A549 (cell line): ENCODE data around the gene ZDHHC1. TPM values are rescaled to one million over a fixed set of nuclear protein-coding genes. Genes with fewer than 3 reads are reported as not detected.

Source experiments
- ATAC-seq, 2 experiments: fragments of 200-7000 bp in 1 of 2; fragments of >200 bp in 1 of 2; cut with Nextera tagmentation in 1 of 2; cut with Tn5 transposase in 1 of 2; 3 replicates each; pipeline versions ENCODE4 v1.8.0 to v1.9.1; 2018 to 2020; ENCODE audit warnings: mild to moderate bottlenecking in 1 of 2, moderate library complexity in 1 of 2
- CTCF ChIA-PET: fragments of 300-600 bp; sonication (Branson Sonifier 250); formaldehyde crosslinking; extraction: SDS; loops from one replicate; lab custom pipeline; 2021; ENCODE audit warnings: antibody characterized with exemption, inconsistent platforms; lab: Yijun Ruan, JAX
- POLR2A ChIA-PET: fragments of 350-600 bp; formaldehyde crosslinking; extraction: SDS; loops from one replicate; lab custom pipeline; 2021; ENCODE audit warnings: antibody characterized with exemption, inconsistent platforms; lab: Yijun Ruan, JAX
- DNase-seq, 2 experiments: peaks; one replicate each; pipeline versions ENCODE4 v3.0.0 to v3.0.0-alpha.2; 2011 to 2016; ENCODE audit warnings: low read depth in 1 of 2, low spot score in 1 of 2
- FAIRE-seq: peaks from 2 replicates; lab custom pipeline; 2011; peaks lifted over from hg19 to GRCh38; lab: Jason Lieb, UNC
- H3K27ac ChIP-seq, 2 experiments: fragments of >200 bp; sonication (Bioruptor Twin); formaldehyde crosslinking; 3 replicates each; pipeline ENCODE4 v1.5.1; 2016 to 2017
- H3K4me1 ChIP-seq: fragments of >200 bp; sonication (Bioruptor Twin); formaldehyde crosslinking; 3 replicates; pipeline ENCODE4 v1.6.1; 2016
- H3K4me2 ChIP-seq: fragments of >200 bp; sonication (Bioruptor Twin); formaldehyde crosslinking; 3 replicates; pipeline ENCODE4 v1.6.1; 2016
- H3K4me3 ChIP-seq: fragments of >200 bp; sonication (Bioruptor Twin); formaldehyde crosslinking; 3 replicates; pipeline ENCODE4 v1.5.1; 2016
- H3K9me3 ChIP-seq: fragments of >200 bp; sonication (Bioruptor Twin); formaldehyde crosslinking; 3 replicates; pipeline ENCODE4 v1.6.1; 2016
- BCL3 ChIP-seq: fragments of >200 bp; sonication (Bioruptor Twin); formaldehyde crosslinking; IDR thresholded peaks from 3 replicates; pipeline ENCODE4 v1.6.1; 2016
- CBX2 ChIP-seq: fragments of 200-600 bp; sonication (generic); IDR thresholded peaks from 2 replicates; pipeline ENCODE4 v1.6.1; 2016; ENCODE audit warnings: low read depth, mild to moderate bottlenecking, borderline replicate concordance
- CHD4 ChIP-seq: fragments of 200-600 bp; sonication (generic); IDR thresholded peaks from 2 replicates; pipeline ENCODE4 v1.6.1; 2016; ENCODE audit warnings: antibody characterized with exemption, mild to moderate bottlenecking, borderline replicate concordance
- CTCF ChIP-seq: fragments of >200 bp; sonication (Bioruptor Twin); formaldehyde crosslinking; IDR thresholded peaks from 3 replicates; pipeline ENCODE4 v1.5.1; 2016
- EHMT2 ChIP-seq: fragments of 200-600 bp; sonication (generic); IDR thresholded peaks from 2 replicates; pipeline ENCODE4 v1.6.1; 2016; ENCODE audit warnings: antibody characterized with exemption, low read depth, mild to moderate bottlenecking, moderate library complexity
- FOSB ChIP-seq: fragments of 250-450 bp; sonication (Bioruptor Pico); IDR thresholded peaks from 2 replicates; pipeline ENCODE4 v1.5.0; 2020; ENCODE audit warnings: mild to moderate bottlenecking, moderate library complexity
- GATA3 ChIP-seq: IDR thresholded peaks from 2 replicates; pipeline ENCODE4 v1.6.1; 2012; ENCODE audit warnings: borderline replicate concordance
- HOXA7 ChIP-seq: fragments of 250-450 bp; sonication (Bioruptor Pico); IDR thresholded peaks from 2 replicates; pipeline ENCODE4 v1.5.0; 2020; ENCODE audit warnings: mild to moderate bottlenecking, moderate library complexity
- JUNB ChIP-seq: fragments of >200 bp; sonication (Bioruptor Twin); formaldehyde crosslinking; IDR thresholded peaks from 2 replicates; pipeline ENCODE4 v1.6.1; 2016
- KDM1A ChIP-seq: fragments of 200-600 bp; sonication (generic); IDR thresholded peaks from 2 replicates; pipeline ENCODE4 v1.6.1; 2016; ENCODE audit warnings: low read depth, mild to moderate bottlenecking
- KDM5A ChIP-seq: fragments of 200-600 bp; sonication (generic); IDR thresholded peaks from 2 replicates; pipeline ENCODE4 v1.6.1; 2016; ENCODE audit warnings: antibody characterized with exemption, mild to moderate bottlenecking
- MAZ ChIP-seq: fragments of 150-350 bp; IDR thresholded peaks from 2 replicates; pipeline ENCODE4 v1.6.1; 2014; ENCODE audit warnings: antibody characterized with exemption, low read depth, low read length, borderline replicate concordance
- MYC ChIP-seq: IDR thresholded peaks from 2 replicates; pipeline ENCODE4 v1.6.1; 2012; ENCODE audit warnings: mild to moderate bottlenecking, inconsistent platforms, low read length, improper control_type of control experiment, borderline replicate concordance
- NR3C1 ChIP-seq: fragments of >200 bp; sonication (Bioruptor Twin); formaldehyde crosslinking; IDR thresholded peaks from 3 replicates; pipeline ENCODE4 v1.6.1; 2017
- PHF8 ChIP-seq: fragments of 200-600 bp; sonication (generic); IDR thresholded peaks from 2 replicates; pipeline ENCODE4 v1.6.1; 2016; ENCODE audit warnings: low read depth, mild to moderate bottlenecking, antibody characterized with exemption, moderate library complexity, borderline replicate concordance
- POLR2A ChIP-seq: IDR thresholded peaks from 2 replicates; pipeline ENCODE4 v1.6.1; 2012; ENCODE audit warnings: mild to moderate bottlenecking, low read length
- RAD21 ChIP-seq, 2 experiments: fragments of >200 bp in 1 of 2; sonication (Bioruptor Twin) in 1 of 2; formaldehyde crosslinking in 1 of 2; IDR thresholded peaks in 1 of 2; conservative IDR thresholded peaks in 1 of 2; 2 replicates in 1 of 2; 3 replicates in 1 of 2; pipeline ENCODE4 v1.6.1; 2012 to 2018; ENCODE audit warnings: inconsistent platforms in 1 of 2
- RARB ChIP-seq: fragments of 250-450 bp; sonication (Bioruptor Pico); IDR thresholded peaks from 2 replicates; pipeline ENCODE4 v1.8.0; 2021; ENCODE audit warnings: mild to moderate bottlenecking, moderate library complexity
- REST ChIP-seq: fragments of 200-600 bp; sonication (generic); IDR thresholded peaks from 2 replicates; pipeline ENCODE4 v1.6.1; 2016; ENCODE audit warnings: antibody characterized with exemption, mild to moderate bottlenecking, moderate library complexity
- RFX5 ChIP-seq: fragments of 450-650 bp; IDR thresholded peaks from 2 replicates; pipeline ENCODE4 v1.7.1; 2014; ENCODE audit warnings: antibody characterized with exemption, mild to moderate bottlenecking, moderate library complexity
- RNF2 ChIP-seq: fragments of 200-600 bp; sonication (generic); IDR thresholded peaks from 2 replicates; pipeline ENCODE4 v1.6.1; 2016; ENCODE audit warnings: low read depth, mild to moderate bottlenecking, antibody characterized with exemption, moderate library complexity, borderline replicate concordance
- TP53 ChIP-seq: fragments of 250-450 bp; sonication (Bioruptor Pico); IDR thresholded peaks from 2 replicates; pipeline ENCODE4 v1.5.0; 2021; ENCODE audit warnings: mild to moderate bottlenecking, moderate library complexity
- USF2 ChIP-seq: fragments of 450-650 bp; IDR thresholded peaks from 2 replicates; pipeline ENCODE4 v1.6.1; 2014; ENCODE audit warnings: antibody characterized with exemption
- ZFP36 ChIP-seq: fragments of 450-650 bp; IDR thresholded peaks from 2 replicates; pipeline ENCODE4 v1.6.1; 2014; ENCODE audit warnings: borderline replicate concordance; ENCODE audit not compliant: partially characterized antibody
- WGBS: methylation state at CpG from one replicate; pipeline ENCODE4 v1.1.6; 2017; ENCODE audit errors: missing lambda C conversion rate; 5-methylcytosine and 5-hydroxymethylcytosine counted together
- polyA plus RNA-seq, 4 experiments: library from polyadenylated mRNA; depleted of rRNA in 3 of 4; stranded (reverse); fragments of >200 nt; fragmentation: RNase III in 1 of 4; extraction: RNeasy Plus Mini Kit Qiagen cat#74134 plus additional on column Dnase treatment in 1 of 4; gene quantifications; 2 replicates in 3 of 4; 3 replicates in 1 of 4; pipeline ENCODE4 v1.2.3, GENCODE V29; 2011 to 2017

The ZDHHC1 gene
- polyA plus RNA-seq, 2 of the 4 experiments (the other 2 are of a cell fraction): 3.5 to 5.9 TPM

GRCh38 chr16:67460961-67461360 lies 44.7 kb upstream of the ZDHHC1 start:
- no peak for DNase-seq
- H3K4me1 ChIP-seq: peaks cover 17% of the 10 kb centered on the region; the same call in 2 of the 3 replicates
- WGBS: 76% methylated on average over 2 of the region's 2 CpGs
- CTCF ChIA-PET: interaction anchor here (1.1 to 13.1 kb wide), 8 partner anchors 8 to 48 kb away, joined by 3 to 176 read pairs (median 5); partner anchors contain the start of gene HSD11B2
- FAIRE-seq: no peak
- H3K4me2 ChIP-seq: no peak overlapping the region
- H3K4me3 ChIP-seq: no peak overlapping the region
- TF ChIP-seq MAZ: no peak
- H3K27ac ChIP-seq: no peak overlapping the region; a peak in 1 of 6 replicates
- H3K9me3 ChIP-seq: no peaks in the 10 kb centered on the region
- POLR2A ChIA-PET: no interaction called here
- no peak for ATAC-seq

- no peak overlapping the region for H3K4me2 ChIP-seq
- WGBS: 98% methylated on average over 5 of the region's 5 CpGs
- POLR2A ChIA-PET: no interaction called here
- no peak for ATAC-seq
- no peak for DNase-seq
- FAIRE-seq: no peak
- no peak overlapping the region for H3K27ac ChIP-seq
- H3K4me3 ChIP-seq: no peak overlapping the region
- CTCF ChIA-PET: interaction anchor here (0.6 to 13.1 kb wide), 6 partner anchors 9 to 35 kb away, joined by 3 to 176 read pairs (median 5); partner anchors contain the start of genes ATP6V0D1 and HSD11B2
- H3K4me1 ChIP-seq: peaks cover 12% of the 10 kb centered on the region; the same call in 1 of the 3 replicates
- TF ChIP-seq BCL3 (no peak), KDM1A (no peak), CTCF (no peak), USF2 (no peak), RARB (CRISPR knock-in tag) (no peak), CBX2 (no peak), REST (no peak), GATA3 (no peak), POLR2A (no peak), EHMT2 (no peak), RNF2 (no peak), RFX5 (no peak), JUNB (no peak)
- H3K9me3 ChIP-seq: no peaks in the 10 kb centered on the region
These were observed 43.9 kb upstream of the ZDHHC1 start for GRCh38 chr16:67460168-67460567.

GRCh38 chr16:67459861-67460150 lies 43.5 kb upstream of the ZDHHC1 start:
- H3K4me2 ChIP-seq: no peak overlapping the region
- ChIA-PET CTCF (interaction anchor here (0.6 to 13.1 kb wide), 4 partner anchors 13 to 35 kb away, joined by 3 to 176 read pairs (median 24); partner anchors contain the start of genes ATP6V0D1 and HSD11B2), POLR2A (no interaction called here)
- H3K9me3 ChIP-seq: no peaks in the 10 kb centered on the region
- DNase-seq: no peak
- 83% methylated on average over 2 of the region's 3 CpGs for WGBS
- H3K4me3 ChIP-seq: no peak overlapping the region
- no peak for ATAC-seq
- 0 out of 6 replicates have a peak overlapping the region, but pooled peaks of 1 of the 2 experiments have one; percentile 5 for H3K27ac ChIP-seq
- FAIRE-seq: no peak
- peaks cover 12% of the 10 kb centered on the region; the same call in 1 of the 3 replicates for H3K4me1 ChIP-seq
- TF ChIP-seq NR3C1: no peak
- no peak for TF ChIP-seq PHF8
- TF ChIP-seq FOSB: no peak
- TF ChIP-seq EHMT2: no peak
- TF ChIP-seq CHD4: no peak
- no peak for TF ChIP-seq HOXA7 (CRISPR knock-in tag)
- no peak for TF ChIP-seq TP53
- TF ChIP-seq RFX5: no peak
- TF ChIP-seq CTCF: no peak
- TF ChIP-seq ZFP36: no peak
- no peak for TF ChIP-seq MAZ
- TF ChIP-seq KDM5A: no peak
- TF ChIP-seq RAD21 (conservative IDR thresholded peaks at IDR 0.05 in 1 of 2, IDR thresholded peaks at IDR 0.05 in 1 of 2): no peak
- no peak for TF ChIP-seq MYC
